PC-9 (cell line): Measurements from ENCODE around the gene PWWP2B.

Experiments used
- EZH2 ChIP-seq: fragments of 200-600 bp; sonication (generic); IDR thresholded peaks from 2 replicates; pipeline ENCODE4 v1.8.0; 2017; ENCODE audit warnings: antibody characterized with exemption, low read depth
- TF ChIP-seq, protein P1 (sequence below): fragments of 200-600 bp; sonication (generic); conservative IDR thresholded peaks from 2 replicates; pipeline ENCODE4 v1.6.1; 2017; ENCODE audit warnings: mixed run types, antibody characterized with exemption, mild to moderate bottlenecking, moderate library complexity

- TF ChIP-seq, protein P1, sequence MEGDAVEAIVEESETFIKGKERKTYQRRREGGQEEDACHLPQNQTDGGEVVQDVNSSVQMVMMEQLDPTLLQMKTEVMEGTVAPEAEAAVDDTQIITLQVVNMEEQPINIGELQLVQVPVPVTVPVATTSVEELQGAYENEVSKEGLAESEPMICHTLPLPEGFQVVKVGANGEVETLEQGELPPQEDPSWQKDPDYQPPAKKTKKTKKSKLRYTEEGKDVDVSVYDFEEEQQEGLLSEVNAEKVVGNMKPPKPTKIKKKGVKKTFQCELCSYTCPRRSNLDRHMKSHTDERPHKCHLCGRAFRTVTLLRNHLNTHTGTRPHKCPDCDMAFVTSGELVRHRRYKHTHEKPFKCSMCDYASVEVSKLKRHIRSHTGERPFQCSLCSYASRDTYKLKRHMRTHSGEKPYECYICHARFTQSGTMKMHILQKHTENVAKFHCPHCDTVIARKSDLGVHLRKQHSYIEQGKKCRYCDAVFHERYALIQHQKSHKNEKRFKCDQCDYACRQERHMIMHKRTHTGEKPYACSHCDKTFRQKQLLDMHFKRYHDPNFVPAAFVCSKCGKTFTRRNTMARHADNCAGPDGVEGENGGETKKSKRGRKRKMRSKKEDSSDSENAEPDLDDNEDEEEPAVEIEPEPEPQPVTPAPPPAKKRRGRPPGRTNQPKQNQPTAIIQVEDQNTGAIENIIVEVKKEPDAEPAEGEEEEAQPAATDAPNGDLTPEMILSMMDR = no peak
- no peak for TF ChIP-seq EZH2
Observed at GRCh38 chr10:132433671-132434340, 36.8 kb downstream of the PWWP2B start.
